ENCODE results near the gene PRKRIP1.
A peak's percentile ranks its signal among the peaks of the same experiment; 100 is the strongest.
"Not testable (repeated sequence)": the region's sequence is repeated elsewhere in the genome, so short reads cannot be mapped to it uniquely, and the experiment has no call there.

The PRKRIP1 gene, protein sequence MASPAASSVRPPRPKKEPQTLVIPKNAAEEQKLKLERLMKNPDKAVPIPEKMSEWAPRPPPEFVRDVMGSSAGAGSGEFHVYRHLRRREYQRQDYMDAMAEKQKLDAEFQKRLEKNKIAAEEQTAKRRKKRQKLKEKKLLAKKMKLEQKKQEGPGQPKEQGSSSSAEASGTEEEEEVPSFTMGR

DNA sequence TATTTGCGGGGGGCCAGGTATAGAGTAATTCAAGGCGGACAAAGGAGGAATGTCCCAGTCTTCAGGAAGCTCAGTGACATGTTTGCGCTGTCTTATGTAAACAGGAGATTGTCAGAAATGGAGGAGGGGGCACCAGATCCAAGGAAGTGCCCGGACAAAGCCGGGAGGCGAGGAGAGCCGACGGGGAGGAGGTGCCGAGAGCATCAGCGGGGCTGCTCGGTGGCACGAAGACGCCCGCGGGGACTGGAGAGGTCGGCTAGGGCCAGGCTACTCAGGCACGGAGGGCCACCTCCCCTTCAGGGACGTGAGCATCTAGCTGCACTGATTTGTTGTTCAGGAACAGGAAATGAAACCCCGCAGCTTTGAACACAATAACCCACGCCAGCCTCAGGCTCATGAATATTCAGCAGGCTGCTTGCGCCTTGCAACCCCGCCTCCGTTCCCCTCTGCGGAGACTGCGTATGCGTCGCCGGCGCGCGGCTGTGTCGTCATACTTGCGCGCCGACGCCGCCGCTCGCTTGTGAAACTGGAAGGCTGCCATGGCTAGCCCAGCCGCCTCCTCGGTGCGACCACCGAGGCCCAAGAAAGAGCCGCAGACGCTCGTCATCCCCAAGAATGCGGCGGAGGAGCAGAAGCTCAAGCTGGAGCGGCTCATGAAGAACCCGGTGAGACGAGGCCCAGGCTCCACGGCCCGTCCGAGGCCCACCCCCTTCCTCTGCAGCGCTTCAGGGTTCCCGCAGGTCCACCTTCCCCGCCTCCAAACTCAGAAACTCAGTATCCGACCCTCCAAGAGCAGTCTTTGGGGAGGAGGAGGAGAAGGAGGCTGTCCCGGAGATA is at the start of gene PRKRIP1:
TSS of gene PRKRIP1 (plus strand) at position 491 of the 837 bp plus-strand sequence. CDS start at position 540, 49 bp downstream.
- DNase-seq (ENCODE audit: low read depth, low spot score): peak; percentile 65

DNA sequence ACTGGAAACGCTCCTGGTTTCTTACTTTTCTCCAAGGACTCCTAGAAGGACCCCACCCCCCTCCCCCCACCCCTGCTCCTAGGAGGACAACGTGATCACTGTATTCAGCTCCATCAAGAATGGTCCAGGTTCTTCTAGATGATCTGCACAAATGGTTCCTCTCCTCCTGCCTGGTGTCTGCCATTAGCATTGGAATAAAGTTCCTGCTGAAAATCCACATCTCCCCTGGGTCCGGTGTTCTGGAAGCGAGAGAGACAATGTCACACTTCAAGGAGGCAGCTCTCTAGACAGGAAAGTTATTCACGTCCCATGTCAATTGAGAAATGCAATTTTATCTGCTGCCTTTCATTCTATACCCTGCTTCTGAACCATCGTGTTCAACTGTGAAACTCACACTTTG is 49.2 kb upstream of the PRKRIP1 start:
- DNase-seq (ENCODE audit: low read depth, low spot score): not testable (repeated sequence)

DNA sequence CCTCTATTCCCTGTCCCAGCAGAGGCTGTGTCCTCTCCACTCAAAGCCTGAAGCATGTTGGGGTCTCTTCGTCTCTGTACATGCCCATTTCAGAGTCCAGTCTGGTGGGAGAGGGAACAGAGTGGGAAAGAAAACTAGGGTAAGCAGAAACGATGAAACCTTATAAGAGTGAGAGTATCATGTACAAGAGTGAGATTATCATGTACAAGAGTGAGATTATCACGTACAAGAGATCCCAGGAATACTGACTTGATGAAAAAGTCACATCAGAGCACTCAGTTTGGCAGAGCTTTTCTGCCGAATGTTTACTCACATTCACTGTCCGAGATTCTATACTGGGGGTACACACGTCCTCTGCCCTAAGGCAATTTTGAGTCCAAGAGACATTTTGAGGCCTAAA is 39.8 kb upstream of the PRKRIP1 start, which contains the start of gene SPDYE6:
TSS of gene SPDYE6 (minus strand) at position 101 of the 400 bp plus-strand sequence. CDS start 421 bp downstream, outside the sequence.
- not testable (repeated sequence) for DNase-seq (ENCODE audit: low read depth, low spot score)

DNA sequence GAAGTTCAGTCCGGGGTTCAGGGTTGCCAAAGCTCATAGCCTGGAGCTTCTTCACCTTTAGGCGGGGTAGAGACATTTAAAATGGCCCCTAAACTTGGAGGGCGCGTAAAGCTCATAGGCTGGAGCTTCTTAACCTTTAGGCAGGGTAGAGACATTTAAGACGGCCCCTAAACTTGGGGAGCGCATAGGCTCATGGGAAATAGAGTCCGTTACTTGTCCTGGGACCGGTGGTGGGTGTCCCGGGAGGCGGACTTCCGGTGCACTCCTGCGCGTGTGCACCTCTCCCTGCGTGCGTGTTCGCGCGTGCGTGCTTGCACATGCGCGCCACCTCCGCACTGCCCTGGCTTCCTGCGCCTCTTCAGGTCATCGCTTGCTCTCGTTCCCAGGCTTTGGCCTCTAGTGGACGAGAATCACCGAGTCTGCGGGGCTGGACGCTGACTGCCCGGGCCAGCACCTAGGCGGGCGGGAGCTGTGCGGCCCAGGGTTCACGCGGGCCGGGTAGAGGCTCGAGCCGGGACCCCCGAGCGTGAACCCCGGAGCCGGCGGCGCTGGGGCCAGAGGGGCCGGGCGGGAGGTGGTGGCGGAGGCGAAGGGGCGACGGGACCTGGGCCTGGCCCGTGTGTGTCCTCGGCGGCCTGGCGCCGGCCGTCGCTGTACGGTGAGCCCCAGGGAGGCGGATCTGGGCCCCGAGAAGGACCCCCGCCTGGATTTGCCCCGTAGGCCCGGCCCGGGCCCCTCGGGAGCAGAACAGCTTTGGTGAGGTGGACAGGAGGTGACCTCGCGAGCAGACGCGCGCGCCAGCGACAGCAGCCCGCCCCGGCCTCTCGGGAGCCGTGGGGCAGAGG is 32.4 kb upstream of the PRKRIP1 start:
- peak; percentile 84 for DNase-seq (ENCODE audit: low read depth, low spot score)

DNA sequence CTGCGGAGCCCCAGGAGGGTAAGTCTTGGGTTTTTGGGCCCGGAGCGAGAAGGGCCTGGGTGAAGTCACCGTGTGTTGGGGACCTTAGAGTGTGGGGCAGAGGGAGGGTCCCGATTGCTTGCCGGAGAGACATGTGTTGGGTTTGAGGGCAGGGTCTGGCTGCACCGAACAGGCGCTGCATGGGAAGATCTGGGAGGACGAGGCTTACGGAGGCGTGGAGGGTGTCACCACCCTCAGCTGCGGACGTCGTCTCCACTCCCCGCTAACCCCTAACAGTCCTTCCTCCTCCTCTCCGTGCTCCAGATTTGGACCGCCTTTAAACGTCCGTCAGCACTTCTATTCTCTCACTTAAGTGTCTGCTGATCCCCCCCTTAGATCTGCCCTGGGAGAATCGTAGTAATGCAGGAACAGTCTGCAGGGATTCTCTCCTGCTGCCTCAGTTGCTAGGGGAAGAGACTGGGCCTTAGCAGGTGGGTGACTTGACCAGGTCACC is 31.7 kb upstream of the PRKRIP1 start:
- DNase-seq (ENCODE audit: low read depth, low spot score): not testable (repeated sequence)

DNA sequence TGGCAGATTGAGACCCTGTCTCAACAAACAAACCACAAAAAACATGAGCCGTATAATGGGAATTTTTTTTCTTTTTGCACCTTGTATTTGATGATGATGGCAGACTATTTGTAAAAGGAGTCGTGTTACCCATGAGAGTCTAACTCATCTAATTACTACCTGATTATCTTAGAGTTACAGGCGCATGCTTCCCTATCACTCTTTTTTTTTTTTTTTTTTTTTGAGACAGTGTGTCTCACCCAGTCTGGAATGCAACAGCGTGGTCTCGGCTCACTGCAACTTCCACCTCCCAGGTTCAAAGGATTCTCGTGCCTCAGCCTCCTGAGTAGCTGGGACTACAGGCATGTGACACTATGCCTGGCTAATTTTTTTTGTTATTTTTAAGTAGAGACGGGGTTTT is 30.8 kb upstream of the PRKRIP1 start:
- not testable (repeated sequence) for DNase-seq (ENCODE audit: low read depth, low spot score)

DNA sequence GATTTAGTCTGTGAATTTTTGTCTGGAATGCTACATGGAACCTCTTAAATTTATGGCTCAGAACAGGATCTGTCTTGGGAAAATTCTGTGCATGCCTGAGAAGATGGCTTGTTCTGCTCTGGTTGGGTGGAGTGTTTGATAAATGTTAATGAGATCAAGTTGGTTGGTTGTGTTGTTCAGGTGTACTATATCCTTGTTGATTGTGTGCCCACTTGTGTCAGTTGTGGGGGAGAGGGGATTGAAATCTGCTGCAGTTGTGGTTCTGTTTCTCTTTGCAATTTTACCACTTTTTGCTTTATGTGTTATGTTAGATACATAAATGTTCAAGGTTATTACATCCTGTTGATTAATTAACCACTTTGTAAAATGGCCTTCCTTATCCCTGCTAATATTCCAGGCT is 26.1 kb upstream of the PRKRIP1 start:
- DNase-seq (ENCODE audit: low read depth, low spot score): not testable (repeated sequence)

DNA sequence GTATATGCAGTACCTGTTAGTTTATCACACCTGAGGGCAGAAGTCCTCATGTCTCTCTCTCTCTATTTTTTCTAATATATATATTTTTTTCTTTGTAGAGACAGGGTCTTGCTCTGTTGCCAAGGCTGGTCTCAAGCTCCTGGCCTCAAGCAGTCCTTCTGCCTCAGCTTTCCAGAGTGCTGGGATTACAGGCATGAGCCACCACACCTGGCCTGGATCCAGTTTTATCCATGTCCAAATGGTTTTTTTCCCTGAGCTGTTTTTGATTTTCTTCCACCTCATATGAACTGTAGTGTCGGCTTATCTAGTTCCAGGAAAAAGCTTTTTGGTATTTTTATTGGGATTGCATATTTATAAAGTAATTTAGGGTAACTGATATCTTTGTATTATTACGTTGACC is 23.4 kb upstream of the PRKRIP1 start:
- DNase-seq (ENCODE audit: low read depth, low spot score): not testable (repeated sequence)

DNA sequence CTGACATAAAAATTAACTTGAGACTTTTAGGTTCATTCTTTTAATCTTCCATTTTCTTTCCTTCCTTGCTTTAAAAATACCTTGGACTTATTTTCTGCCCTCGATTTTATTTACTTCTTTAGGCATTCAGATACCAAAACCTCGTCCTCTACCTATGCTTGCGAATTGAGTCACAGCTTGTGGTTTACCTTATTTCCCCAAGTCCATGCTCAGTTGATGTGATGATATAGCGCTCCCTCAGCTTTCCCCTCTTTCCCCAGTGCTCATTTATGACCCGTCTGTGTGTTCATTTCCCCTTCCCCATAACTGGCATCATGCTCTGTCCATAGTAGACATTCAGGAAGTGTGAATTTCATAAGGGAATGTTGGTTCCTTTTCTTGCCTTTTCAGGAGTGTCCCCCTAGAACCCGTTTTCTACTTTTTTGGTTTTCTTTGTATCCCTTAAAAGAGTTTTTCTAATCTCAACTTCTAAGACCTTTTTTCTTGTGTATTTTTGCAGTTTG is 19.1 kb upstream of the PRKRIP1 start:
- no peak for DNase-seq (ENCODE audit: low read depth, low spot score)

DNA sequence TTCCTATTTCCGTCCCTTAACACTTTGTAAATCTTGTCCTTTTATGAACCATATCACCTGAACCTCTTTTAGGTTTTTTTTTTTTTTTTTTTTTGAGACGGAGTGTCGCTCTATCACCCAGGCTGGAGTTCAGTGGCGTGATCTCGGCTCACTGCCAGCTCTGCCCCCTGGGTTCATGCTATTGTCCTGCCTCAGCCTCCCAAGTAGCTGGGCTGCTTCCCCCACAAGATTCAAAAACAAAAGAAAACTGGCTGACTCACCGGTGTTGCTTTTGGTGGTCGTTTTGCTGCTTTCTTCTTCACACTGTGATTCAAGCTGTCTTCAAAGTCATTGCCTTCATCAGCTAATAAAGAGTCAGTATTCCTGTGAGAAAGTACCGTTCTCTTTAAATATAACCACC is 15.3 kb upstream of the PRKRIP1 start:
- DNase-seq (ENCODE audit: low read depth, low spot score): not testable (repeated sequence)

DNA sequence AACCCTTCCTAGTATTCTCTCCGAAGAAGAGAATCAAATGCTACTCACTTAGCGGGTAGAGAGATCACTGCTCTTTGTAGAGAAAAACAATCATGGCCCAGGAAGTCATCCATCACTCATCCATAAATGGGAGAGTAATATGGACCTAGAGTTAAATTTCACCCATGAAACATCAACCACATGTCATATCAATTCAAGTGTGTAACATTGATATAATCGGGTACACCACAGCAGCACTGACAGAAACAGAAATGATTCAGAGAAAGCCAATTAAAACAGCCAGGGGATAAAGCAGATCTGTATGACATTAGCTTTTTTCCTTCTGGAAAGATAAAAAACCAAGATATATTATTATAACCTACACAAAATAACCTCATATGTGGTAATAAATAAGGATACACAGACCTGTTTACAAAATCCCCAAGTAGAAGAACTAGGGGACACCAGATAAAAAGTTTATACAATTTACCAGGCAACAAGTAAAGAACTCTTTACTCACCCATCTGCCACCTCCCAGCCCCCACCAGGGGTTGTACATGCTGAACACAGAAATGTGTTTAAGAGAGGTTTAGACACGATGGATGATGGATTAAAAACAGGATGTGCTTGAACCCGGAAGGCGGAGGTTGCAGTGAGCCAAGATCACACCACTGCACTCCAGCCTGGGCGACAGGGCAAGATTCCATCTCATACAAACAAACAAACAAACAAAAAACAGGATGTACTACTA is 14.3 kb upstream of the PRKRIP1 start:
- DNase-seq (ENCODE audit: low read depth, low spot score): not testable (repeated sequence)

DNA sequence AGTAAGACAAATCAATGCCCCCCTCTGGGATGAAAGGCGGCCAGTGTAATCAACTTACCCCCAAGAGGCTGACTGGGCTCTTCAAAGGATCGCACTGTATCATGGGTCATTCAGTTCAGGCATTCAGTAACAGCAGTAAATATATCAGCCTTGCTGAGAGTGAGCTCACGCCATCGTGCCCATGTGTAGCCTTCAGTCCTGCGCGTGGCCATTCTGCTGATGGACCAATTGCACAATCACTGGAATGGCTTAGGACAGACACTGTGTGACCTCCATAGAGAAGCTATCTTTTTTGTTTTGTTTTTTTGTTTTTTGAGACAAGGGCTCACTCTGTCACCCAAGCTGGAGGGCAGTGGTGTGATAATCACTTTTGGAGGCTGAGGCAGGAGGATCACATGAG is 9.1 kb upstream of the PRKRIP1 start:
- DNase-seq (ENCODE audit: low read depth, low spot score): no peak

DNA sequence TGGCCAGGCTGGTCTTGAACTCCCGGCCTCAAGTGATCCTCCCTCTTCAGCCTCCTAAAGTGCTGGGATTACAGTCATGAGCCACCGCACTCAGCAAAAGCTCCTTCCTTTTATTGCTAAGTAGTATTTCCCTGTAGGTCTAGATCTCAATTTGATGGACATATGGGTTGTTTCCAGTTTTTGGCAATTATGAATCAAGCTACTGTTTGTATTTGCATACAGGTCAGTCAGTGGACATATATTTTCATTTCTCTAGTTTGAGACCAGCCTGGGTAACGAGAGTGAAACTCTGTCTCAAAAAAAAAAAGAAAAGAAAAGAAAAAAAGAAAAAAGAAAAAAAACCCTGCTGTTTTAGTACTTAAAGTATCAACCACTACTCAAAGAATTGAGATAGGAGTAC is 6.4 kb upstream of the PRKRIP1 start:
- DNase-seq (ENCODE audit: low read depth, low spot score): no peak

DNA sequence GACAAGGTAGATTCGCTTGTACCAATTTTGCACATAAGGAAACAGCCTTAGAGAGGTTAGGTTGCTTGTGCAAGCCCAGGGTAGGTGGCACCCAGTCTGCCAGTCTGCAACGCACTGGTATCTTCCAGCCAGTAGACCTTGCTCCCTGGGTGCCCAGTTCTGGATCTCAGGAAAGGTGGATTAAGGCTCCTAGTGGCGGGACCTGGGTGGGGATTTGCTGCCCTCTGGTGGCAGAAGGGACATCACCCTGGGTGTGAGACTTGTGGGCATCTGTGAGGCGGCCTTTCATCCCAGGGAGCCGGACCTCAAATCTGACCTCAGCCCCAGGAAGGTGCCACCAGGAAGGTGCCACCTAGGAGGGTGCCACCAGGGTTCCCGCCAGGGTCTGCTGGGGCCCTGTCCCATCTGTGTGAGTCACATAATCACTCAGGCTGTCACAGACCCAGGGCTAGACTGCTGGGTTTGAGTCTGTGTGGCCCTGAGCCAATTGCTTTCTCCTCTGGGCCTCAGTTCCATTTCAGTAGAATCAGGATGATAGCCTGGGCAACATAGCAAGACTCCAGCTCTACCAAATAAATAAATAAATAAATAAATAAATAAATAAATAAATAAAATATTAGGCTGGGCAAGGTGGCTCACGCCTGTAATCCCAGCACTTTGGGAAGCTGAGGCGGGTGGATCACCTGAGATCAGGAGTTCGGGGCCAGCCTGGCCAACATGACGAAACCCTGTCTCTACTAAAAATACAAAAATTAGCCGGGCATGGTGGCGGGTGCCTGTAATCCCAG is 5.3 kb upstream of the PRKRIP1 start:
- peak; percentile 31 for DNase-seq (ENCODE audit: low read depth, low spot score)

DNA sequence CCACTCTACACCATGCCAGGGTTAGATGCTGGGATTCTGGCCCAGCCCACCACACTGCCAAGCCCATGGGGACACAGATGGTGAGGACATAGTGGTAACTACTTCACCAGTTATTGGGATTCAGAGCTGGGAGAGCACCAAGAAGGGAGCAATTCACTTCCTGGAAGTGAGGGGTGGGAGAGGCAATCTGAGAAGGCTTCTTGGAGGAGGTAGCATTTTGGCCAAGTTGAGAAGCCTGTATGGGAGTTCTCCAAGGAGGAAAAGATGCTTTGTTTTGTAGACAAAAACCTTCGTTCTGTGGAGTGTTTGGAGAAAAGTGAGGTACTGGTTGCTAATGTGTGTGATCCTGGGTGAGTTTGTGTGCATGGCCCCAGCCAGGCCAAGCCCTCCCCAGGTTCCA is 3.8 kb upstream of the PRKRIP1 start:
- no peak for DNase-seq (ENCODE audit: low read depth, low spot score)

DNA sequence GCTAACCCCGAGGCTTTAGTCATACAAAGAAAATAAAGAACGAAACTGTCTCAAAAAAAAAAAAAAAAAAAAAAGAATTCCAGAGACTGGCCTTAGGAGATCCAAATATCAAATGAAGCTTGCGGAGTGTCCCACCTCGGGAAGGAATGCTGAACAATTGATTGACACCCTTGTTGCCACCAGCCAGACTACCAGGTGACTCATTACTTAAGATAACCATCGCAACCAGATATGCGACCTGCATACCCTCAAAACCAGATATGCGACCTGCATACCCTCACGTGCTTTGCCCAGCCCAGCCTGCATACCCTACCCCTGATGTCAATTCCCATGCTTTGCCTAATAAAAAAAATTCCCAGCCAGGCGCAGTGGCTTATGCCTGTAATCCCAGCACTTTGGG is 2.7 kb upstream of the PRKRIP1 start:
- DNase-seq (ENCODE audit: low read depth, low spot score): no peak

DNA sequence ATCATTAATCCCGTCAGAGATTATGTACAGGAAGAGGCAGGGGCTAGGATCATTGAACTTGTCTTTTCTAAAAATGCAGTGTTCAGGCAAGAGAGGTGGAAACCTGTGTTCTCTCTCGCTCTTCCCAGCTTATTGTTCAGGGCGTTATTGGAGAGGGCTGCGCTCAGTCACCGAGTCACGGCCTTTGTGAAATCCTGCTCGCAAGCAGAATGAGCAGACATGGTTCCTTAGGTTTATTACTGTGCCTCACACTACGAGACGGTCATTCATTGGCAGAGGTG is 631 bp upstream of the PRKRIP1 start:
- no peak for DNase-seq (ENCODE audit: low read depth, low spot score)

DNA sequence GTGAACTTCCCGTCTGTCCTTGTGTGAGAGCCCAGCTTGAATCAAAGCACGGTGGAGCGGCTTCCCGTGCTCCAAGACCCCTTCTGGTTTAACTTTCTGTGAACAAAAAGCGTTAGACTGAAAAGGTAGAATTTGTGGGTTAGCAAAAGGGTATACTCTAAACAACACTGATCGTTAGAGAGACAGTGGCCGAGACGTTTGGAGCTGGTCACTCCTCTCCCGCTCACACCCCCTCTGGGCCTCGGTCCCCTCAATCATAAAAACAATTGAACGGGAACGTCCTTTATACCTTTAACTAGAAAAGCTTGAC is 502 bp downstream of the PRKRIP1 start:
- DNase-seq (ENCODE audit: low read depth, low spot score): no peak

DNA sequence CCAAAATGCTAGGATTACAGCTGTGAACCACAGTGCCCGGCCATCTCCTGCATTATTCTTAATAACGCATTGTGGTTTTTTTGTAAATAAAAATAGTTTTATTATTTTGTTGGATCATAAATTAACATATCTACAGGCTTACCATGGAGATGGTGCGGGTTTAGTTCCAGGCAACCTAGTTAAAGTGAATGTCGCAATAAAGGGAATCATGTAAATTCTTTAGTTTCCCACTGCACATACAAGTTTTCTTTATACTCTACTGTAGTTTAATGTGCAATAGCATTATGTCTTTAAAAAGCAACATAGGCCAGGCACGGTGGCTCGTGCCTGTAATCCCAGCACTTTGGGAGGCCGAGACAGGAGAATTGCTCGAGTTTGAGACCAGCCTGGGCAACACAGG is 2.4 kb downstream of the PRKRIP1 start:
- no peak for DNase-seq (ENCODE audit: low read depth, low spot score)

DNA sequence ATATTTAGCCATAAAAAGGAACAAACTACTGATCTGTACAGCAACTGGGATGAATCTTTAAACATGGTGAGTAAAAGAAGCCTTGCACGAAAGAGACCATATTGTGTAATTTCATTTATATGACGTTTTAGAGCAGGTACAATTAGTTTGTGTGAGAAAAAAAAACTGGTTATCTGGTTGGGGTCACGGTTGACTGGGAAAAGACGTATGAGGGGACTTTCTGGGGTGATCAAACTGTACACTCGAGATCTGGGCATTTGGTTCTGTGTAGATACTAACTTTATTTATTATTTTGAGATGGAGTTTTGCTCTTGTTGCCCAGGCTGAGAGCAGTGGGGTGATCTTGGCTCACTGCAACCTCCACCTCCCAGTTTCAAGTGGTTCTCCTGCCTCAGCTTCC is 4.2 kb downstream of the PRKRIP1 start:
- no peak for DNase-seq (ENCODE audit: low read depth, low spot score)

DNA sequence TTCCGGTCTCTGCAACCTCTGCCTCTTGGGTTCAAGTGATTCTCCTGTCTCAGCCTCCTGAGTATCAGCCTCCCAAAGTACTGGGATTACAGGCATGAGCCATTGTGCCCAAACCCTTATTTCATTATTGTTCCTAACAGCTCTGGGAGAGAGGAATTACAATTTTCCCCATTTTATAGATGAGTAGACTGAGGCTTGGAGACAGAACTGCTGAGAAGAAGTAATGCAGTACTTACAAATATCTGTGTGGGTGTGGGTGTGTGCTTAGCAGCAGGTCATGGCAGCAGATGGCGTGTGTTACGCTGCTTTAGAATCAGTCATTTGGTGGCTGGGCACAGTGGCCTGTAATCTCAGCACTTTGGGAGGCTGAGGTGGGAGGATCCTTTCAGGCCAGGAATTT is 7.4 kb downstream of the PRKRIP1 start:
- DNase-seq (ENCODE audit: low read depth, low spot score): no peak

All from activated naive CD8-positive, alpha-beta T cell treated with anti-CD3 and anti-CD28 coated beads, Interleukin-2, amount 50 U/mL, for 16 hours (primary cell).